HG03521 (cell line): ENCODE results near the gene KIR3DL1.
"Not testable (repeated sequence)": the region's sequence is repeated elsewhere in the genome, so short reads cannot be mapped to it uniquely, and the experiment has no call there.

ENCODE experiments used
- ATAC-seq: cut with Tn5 transposase; IDR thresholded peaks from one replicate; pipeline ENCODE4 v1.9.1; 2021; ENCODE audit warnings: mild to moderate bottlenecking, moderate library complexity; ENCODE audit not compliant: unreplicated experiment

Gene KIR3DL1

DNA sequence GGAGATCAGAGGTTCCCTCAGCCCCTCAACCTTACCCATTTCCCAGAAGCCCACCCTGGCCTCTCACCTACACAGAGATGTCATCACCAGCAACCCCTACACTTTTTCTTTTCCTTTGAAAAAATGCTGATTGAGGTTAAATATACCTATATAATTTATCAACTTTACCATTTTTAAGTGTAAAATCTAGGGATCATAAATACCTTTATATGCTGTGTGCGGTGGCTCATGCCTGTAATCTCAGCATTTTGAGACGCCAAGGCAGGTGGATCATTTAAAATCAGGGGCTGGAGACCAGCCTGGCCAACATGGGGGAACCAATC lies 9.8 kb upstream of the KIR3DL1 start:
- ATAC-seq: no peak

DNA sequence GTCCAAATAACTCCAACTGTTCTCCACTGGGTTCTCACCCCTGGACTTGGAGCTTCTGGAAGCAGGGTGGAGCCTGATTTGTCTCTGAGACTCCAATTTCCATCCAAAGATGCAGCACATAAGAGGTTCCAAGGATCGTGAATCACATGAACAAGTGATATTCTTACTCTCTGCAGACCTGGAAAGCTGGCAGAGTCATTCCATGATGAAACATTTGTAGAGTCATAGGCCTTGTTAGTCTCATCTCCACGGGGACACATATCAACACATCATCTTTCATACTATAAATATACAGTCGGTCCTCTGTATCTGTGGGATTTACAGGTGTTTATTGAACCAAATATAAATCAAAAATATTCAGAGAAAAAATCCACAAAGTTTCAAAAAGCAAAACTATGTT lies 1.7 kb upstream of the KIR3DL1 start:
- ATAC-seq: not testable (repeated sequence)

DNA sequence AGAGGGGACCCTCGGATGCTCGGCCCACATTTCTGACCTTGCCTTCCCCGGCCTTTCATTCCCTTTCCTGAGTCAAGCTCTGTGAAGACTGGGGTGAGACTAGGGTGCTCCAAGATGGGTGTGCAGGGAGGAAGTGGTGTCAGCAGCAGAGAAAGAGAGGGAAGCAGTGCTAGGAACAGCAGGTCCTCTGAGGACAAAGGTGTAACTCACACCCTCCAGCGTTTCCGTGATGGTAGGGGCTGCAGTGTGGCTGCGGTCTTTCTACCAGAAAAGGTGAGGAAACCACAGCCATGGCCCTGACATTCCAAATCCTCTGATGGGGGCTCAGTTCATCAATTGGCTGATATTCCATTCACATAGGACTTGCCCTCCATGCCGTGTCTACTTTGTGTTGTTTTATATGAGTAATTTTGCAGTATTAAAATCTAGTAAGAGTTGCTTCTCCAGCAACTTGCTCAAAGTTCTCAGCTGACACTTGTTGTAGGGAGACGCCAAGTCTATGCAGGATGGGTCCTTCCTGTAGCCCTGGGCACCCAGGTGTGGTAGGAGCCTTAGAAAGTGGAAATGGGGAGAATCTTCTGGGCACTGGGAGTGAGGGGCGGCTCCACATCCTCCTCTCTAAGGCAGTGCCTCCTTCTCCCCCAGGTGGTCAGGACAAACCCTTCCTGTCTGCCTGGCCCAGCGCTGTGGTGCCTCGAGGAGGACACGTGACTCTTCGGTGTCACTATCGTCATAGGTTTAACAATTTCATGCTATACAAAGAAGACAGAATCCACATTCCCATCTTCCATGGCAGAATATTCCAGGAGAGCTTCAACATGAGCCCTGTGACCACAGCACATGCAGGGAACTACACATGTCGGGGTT lies 1.6 kb downstream of the KIR3DL1 start:
- ATAC-seq: no peak

DNA sequence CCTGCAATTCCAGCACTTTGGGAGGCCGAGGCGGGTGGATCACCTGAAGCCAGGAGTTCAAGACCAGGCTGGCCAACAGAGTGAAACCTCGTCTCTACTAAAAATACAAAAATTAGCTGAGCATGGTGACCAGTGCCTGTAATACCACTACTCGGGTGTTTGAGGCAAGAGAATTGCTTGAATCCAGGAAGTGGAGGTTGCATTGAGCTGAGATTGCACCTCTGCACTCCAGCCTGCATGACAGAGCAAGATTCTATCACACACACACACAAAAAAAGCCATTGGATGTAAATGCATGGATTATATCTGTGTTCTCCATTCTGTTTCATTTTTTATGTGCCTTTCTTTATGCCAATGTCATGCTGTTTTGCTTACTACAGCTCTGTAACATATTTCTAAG lies 8.1 kb downstream of the KIR3DL1 start:
- not testable (repeated sequence) for ATAC-seq

DNA sequence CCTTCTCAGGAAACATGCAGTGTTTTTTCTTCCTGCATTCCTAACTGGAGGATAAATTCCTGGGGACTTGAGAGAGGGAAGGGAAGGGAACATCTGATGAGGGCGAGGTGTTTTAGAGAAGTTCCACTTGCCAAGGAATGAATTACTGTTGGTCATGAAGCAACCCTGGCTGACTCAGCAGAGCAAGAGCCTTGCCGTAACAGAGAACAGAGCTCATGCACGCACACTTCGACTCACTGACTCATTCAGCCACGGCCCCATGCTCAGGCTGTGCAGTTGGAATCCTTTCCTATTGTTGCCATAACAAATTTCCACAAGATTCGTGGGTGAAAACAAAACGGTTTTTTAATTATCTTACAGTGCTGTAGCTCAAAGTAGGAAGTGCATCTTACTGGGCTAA lies 9.1 kb downstream of the KIR3DL1 start:
- not testable (repeated sequence) for ATAC-seq

DNA sequence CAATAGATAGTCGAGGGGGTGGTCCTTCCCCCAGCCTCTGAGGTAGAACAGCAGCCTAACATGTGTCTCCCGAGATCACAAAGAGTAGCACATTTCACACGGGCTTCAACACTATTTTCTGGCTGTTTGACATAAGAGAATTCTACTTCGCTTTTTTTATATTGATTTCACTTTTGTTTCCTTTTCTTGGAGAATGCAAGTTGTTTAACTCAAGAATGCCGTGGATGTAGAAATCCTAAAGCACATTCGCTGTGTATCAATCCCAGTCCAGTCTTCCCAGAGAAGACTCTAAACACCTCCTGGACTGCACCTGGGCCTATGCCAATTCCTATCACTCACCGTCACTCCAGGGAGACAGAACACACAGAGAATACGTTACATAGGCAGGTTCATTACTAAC lies 11.8 kb downstream of the KIR3DL1 start:
- ATAC-seq: not testable (repeated sequence)

DNA sequence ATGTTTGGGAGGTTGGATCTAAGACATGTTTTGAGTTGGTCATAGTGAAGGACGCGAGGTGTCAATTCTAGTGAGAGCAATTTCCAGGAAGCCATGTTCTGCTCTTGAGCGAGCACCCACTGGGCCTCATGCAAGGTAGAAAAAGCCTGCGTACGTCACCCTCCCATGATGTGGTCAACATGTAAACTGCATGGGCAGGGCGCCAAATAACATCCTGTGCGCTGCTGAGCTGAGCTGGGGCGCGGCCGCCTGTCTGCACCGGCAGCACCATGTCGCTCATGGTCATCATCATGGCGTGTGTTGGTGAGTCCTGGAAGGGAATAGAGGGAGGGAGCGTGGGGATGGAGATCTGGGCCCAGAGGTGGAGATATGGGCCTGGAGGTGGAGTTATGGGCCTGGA lies 16.2 kb downstream of the KIR3DL1 start, which contains the start of gene KIR2DS4:
KIR2DS4 (plus strand) TSS at position 181 of the 400 bp plus-strand sequence.
- not testable (repeated sequence) for ATAC-seq

DNA sequence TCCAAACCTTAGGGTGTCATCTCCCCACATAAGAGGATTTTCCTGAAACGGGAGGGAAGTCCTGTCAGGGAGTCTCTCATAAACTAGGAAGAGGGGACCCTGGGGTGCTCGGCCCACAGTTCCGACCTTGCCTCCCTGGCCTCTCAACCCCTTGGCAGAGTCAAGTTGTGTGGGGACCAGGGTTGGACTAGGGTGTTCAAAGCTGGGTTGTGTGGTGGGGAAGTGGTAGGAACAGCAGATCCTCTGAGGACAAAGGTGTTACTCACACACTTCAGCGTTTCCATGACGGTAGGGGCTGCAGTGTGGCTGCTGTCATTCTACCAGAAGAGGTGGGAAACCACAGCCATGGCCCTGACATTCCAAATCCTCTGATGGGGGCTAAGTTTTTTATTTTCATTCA lies 18.9 kb downstream of the KIR3DL1 start:
- not testable (repeated sequence) for ATAC-seq

DNA sequence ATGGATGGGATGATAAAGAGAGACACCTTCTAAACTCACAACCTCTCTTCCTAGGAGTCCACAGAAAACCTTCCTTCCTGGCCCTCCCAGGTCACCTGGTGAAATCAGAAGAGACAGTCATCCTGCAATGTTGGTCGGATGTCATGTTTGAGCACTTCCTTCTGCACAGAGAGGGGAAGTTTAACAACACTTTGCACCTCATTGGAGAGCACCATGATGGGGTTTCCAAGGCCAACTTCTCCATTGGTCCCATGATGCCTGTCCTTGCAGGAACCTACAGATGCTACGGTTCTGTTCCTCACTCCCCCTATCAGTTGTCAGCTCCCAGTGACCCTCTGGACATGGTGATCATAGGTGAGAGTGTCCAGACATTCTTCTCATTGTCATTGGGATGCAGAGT lies 21.3 kb downstream of the KIR3DL1 start:
- not testable (repeated sequence) for ATAC-seq

DNA sequence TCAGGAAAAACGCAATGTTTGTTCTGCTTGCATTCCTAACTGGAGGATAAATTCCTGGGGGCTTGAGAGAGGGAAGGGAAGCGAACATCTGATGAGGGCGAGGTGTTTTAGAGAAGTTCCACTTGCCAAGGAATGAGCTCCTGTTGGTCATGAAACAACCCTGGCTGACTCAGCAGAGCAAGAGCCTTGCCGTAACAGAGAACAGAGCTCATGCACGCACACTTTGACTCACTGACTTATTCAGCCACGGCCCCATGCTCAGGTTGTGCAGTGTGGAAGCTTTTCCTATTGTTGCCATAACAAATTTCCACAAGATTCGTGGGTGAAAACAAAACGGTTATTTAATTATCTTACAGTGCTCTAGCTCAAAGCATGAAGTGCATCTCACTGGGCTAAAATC lies 26.9 kb downstream of the KIR3DL1 start:
- not testable (repeated sequence) for ATAC-seq

DNA sequence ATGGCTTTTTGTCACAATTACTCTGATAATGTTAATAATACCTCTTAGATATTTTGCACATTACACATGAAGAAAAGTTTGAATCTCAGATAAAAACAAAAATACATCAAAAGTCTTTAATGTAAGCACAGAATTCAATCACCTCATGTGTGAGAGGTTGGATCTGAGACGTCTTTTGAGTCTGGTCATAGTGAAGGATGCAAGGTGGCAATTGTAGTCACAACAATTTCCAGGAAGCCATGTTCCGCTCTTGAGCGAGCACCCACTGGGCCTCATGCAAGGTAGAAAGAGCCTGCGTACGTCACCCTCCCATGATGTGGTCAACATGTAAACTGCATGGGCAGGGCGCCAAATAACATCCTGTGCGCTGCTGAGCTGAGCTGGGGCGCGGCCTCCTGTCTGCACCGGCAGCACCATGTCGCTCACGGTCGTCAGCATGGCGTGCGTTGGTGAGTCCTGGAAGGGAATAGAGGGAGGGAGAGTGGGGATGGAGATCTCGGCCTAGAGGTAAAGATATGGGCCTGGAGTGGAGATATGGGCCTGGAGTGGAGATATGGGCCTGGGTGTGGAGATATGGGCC lies 33.9 kb downstream of the KIR3DL1 start, which contains the start of gene KIR3DL2:
KIR3DL2 (plus strand) TSS at position 383 of the 580 bp plus-strand sequence; CDS start at position 416, 33 bp downstream.
- not testable (repeated sequence) for ATAC-seq

DNA sequence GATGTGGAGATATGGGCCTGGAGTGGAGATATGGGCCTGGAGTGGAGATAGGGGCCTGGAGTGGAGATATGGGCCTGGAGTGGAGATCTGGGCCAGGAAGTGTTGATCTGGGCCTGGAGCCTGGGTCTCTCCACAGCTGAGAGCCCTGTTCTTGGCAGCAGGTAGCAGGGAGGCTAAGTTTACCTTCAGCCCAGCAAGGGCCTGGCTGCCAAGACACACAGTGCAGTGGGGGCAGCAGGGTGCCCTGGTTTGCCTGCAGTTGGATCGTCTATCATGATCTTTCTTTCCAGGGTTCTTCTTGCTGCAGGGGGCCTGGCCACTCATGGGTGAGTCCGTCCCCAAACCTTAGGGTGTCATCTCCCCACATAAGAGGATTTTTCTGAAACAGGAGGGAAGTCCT lies 34.7 kb downstream of the KIR3DL1 start:
- ATAC-seq: no peak

DNA sequence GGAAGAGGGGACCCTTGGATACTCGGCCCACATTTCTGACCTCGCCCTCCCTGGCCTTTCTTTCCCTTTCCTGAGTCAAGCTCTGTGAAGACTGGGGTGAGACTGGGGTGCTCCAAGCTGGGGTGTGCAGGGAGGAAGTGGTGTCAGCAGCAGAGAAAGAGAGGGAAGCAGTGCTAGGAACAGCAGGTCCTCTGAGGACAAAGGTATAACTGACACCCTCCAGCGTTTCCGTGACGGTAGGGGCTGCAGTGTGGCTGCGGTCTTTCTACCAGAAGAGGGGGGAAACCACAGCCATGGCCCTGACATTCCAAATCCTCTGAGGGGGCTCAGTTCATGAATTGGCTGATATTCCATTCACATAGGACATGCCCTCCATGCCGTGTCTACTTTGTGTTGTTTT lies 35.1 kb downstream of the KIR3DL1 start:
- ATAC-seq: no peak

DNA sequence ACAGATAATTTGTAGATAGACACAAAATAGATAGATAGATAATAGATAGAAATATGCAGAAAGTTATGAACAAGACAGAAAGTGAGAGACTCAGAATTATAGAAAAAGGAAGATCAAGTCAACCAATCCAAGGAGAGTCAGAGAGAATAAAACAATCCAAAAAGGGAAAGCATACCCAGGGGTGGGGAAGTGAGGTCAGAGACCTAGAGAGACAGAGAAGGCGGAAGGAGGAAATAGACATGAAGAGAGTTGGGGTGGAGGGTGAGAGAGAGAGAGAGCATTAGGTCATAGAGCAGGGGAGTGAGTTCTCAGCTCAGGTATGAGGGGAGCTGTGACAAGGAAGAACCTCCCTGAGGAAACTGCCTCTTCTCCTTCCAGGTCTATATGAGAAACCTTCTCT lies 39.0 kb downstream of the KIR3DL1 start:
- not testable (repeated sequence) for ATAC-seq

DNA sequence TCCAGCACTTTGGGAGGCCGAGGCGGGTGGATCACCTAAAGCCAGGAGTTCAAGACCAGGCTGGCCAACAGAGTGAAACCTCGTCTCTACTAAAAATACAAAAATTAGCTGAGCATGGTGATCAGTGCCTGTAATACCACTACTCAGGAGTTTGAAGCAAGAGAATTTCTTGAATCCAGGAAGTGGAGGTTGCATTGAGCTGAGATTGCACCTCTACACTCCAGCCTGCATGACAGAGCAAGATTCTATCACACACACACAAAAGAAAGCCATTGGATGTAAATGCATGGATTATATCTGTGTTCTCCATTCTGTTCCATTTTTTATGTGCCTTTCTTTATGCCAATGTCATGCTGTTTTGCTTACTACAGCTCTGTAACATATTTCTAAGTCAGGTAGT lies 42.2 kb downstream of the KIR3DL1 start:
- not testable (repeated sequence) for ATAC-seq

DNA sequence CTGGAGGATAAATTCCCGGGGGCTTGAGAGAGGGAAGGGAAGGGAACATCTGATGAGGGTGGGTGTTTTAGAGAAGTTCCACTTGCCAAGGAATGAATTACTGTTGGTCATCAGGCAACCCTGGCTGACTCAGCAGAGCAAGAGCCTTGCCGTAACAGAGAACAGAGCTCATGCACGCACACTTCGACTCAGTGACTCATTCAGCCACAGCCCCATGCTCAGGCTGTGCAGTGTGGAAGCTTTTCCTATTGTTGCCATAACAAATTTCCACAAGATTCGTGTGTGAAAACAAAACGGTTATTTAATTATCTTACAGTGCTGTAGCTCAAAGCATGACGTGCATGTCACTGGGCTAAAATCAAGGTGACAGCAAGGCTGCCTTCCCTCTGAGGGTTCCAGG lies 43.2 kb downstream of the KIR3DL1 start:
- not testable (repeated sequence) for ATAC-seq

DNA sequence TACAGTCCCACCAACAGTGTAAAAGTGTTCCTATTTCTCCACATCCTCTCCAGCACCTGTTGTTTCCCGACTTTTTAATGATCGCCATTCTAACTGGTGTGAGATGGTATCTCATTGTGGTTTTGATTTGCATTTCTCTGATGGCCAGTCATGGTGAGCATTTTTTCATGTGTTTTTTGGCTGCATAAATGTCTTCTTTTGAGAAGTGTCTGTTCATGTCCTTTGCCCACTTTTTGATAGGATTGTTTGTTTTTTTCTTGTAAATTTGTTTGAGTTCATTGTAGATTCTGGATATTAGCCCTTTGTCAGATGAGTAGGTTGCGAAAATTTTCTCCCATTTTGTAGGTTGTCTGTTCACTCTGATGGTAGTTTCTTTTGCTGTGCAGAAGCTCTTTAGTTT lies 47.2 kb downstream of the KIR3DL1 start:
- ATAC-seq: not testable (repeated sequence)

DNA sequence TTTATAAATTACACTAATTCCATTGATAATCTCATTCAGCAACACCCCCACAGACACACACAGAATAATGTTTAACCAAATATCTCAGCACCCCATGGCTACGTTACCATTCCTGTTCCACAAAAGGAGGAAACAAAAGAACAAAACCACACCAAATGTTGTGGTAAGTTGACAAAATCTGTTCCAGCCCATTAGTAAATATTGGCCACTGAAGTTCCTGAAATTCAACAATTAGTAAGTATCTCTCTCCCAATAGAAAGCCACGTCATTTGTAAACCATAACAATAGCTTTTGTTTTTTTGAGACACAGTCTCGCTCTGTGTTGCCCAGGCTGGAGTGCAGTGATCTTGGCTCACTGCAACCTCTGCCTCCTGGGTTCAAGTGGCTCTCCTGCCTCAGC lies 55.4 kb downstream of the KIR3DL1 start:
- ATAC-seq: no peak

DNA sequence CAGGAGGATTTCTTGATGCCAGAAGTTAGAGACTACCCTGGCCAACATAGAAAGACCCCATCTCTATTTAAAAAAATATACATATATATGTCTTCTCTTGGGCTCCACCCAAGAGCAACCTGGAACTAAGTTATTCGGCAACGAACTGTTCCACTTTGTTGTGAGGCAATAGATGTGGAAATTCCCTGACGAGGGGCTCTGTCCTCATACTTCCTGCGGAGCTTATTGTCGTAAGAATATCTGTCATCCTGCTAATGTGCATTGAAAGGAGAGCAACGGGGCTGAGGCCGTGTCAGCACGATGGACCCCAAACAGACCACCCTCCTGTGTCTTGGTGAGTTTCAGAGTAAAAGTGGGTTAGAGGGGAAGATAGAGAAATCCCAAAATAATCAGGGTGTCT lies 57.7 kb downstream of the KIR3DL1 start, which contains the start of gene FCAR:
FCAR (plus strand) TSS at position 246 of the 400 bp plus-strand sequence; CDS start at position 301, 55 bp downstream.
- no peak for ATAC-seq

DNA sequence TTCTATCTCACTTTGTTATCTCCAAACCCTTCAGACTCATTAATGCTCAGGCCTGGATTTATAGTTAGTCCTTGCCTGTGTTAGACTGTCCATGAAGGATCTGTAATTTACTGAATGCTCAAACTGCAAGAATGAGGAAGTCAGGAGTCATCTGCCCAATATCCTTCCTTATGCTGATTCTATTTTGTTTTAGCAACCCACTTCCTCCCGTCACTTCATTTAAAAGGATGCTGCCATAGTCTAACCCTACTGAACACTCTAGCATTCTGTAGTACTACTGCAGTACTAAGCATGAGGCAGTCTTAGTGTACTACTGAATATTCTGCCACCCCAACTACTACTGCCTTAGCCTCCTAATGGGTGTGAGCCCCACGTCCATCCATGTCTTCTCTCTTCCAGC lies 59.2 kb downstream of the KIR3DL1 start:
- ATAC-seq: no peak

DNA sequence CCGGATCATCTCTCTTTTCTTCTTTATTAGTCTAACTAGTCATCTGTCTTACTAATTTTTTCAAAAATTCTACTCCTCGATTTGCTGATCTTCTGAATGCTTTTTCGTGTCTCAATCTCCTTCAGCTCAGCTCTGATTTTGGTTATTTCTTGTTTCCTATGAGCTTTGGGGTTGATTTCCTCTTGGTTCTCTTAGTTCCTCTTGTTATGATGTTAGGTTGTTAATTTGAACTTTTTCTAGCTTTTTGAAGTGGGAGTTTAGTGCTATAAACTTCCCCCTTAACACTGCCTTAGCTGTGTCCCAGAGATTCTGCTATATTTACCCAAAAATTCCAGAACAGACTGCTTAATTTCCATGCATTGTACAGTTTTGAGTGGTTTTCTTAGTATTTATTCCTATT lies 61.2 kb downstream of the KIR3DL1 start:
- ATAC-seq: no peak
